HepG2 (cell line): Measurements from ENCODE around the gene ZDHHC9. TPM values are rescaled to one million over a fixed set of nuclear protein-coding genes. Genes with fewer than 3 reads are reported as not detected.
A peak's percentile ranks its signal among the peaks of the same experiment; 100 is the strongest.

ENCODE experiments used
- ATAC-seq: fragments of 200-7000 bp; cut with Tn5 transposase; 3 replicates; pipeline ENCODE4 v1.9.1; 2020; ENCODE audit warnings: mild to moderate bottlenecking, moderate library complexity
- BruUV-seq: library from RNA; stranded (reverse); fragments of 400-500 nt; replicated peaks from 2 replicates; lab custom pipeline; 2021; lab: Mats Ljungman, UMichigan
- CTCF ChIA-PET: fragments of 300-600 bp; formaldehyde crosslinking; extraction: SDS; loops from one replicate; lab custom pipeline; 2021; ENCODE audit warnings: low total read pairs, inconsistent platforms, low intra/inter-chr PET ratio; lab: Yijun Ruan, JAX
- POLR2A ChIA-PET: fragments of 350-600 bp; sonication (Branson Sonifier 250); formaldehyde crosslinking; loops from one replicate; lab custom pipeline; 2020; ENCODE audit warnings: antibody characterized with exemption, inconsistent platforms; lab: Yijun Ruan, JAX
- DNase-seq: peaks from one replicate; pipeline ENCODE4 v3.0.0-alpha.2; 2015; ENCODE audit warnings: low spot score
- FAIRE-seq: peaks from 3 replicates; lab custom pipeline; 2011; peaks lifted over from hg19 to GRCh38; lab: Jason Lieb, UNC
- H2AFZ ChIP-seq: one replicate; pipeline ENCODE4 v1.6.1; 2011; ENCODE audit warnings: low read length, inconsistent platforms
- H3K27ac ChIP-seq: fragments of 300-600 bp; 3 replicates; pipeline ENCODE4 v1.8.0; 2011; ENCODE audit warnings: mixed run types, mild to moderate bottlenecking, mixed read lengths, low read length, inconsistent platforms; ENCODE audit not compliant: insufficient read depth; ENCODE audit errors: extremely low read length
- H3K27me3 ChIP-seq, 2 experiments: fragments of 200-600 bp in 1 of 2; 2 replicates in 1 of 2; 3 replicates in 1 of 2; pipeline versions ENCODE4 v1.6.0 to v1.8.0; 2011; ENCODE audit warnings: low read length in 2 of 2, mild to moderate bottlenecking in 2 of 2, moderate library complexity in 2 of 2, inconsistent platforms in 1 of 2; ENCODE audit not compliant: insufficient read depth in 2 of 2, control insufficient read depth in 1 of 2
- H3K36me3 ChIP-seq, 2 experiments: fragments of 200-600 bp in 1 of 2; replicated peaks in 1 of 2; 2 replicates in 1 of 2; 3 replicates in 1 of 2; pipeline versions ENCODE4 v1.5.1 to v1.8.0; 2011; ENCODE audit warnings: low read length in 2 of 2, inconsistent platforms in 1 of 2; ENCODE audit not compliant: insufficient read depth in 2 of 2, control insufficient read depth in 1 of 2
- H3K4me1 ChIP-seq: 2 replicates; pipeline ENCODE4 v1.5.1; 2012; ENCODE audit warnings: low read length, inconsistent platforms; ENCODE audit not compliant: insufficient read depth
- H3K4me2 ChIP-seq: 2 replicates; pipeline ENCODE4 v1.6.0; 2011; ENCODE audit warnings: low read depth, low read length, inconsistent platforms
- H3K4me3 ChIP-seq, 3 experiments: fragments of 200-600 bp in 1 of 3; sonication (generic), shearing (Covaris generic) in 1 of 3; replicated peaks in 1 of 3; 2 replicates each; pipeline ENCODE4 v1.5.1; 2011 to 2016; ENCODE audit warnings: low read length in 3 of 3, inconsistent platforms in 2 of 3, low read depth in 2 of 3, mild to moderate bottlenecking in 2 of 3, control low read depth in 1 of 3, mixed read lengths in 1 of 3; ENCODE audit not compliant: insufficient read depth in 1 of 3
- H3K79me2 ChIP-seq: one replicate; pipeline ENCODE4 v1.6.1; 2011; ENCODE audit warnings: low read length, inconsistent platforms; ENCODE audit not compliant: insufficient read depth
- H3K9ac ChIP-seq: 2 replicates; pipeline ENCODE4 v1.6.0; 2011; ENCODE audit warnings: mild to moderate bottlenecking, low read depth, low read length, inconsistent platforms; ENCODE audit not compliant: insufficient read depth
- H3K9me3 ChIP-seq: 2 replicates; pipeline ENCODE4 v1.5.1; 2012; ENCODE audit warnings: mild to moderate bottlenecking, low read length
- H4K20me1 ChIP-seq: 2 replicates; pipeline ENCODE4 v1.6.0; 2011; ENCODE audit warnings: inconsistent platforms, mild to moderate bottlenecking, low read length, moderate library complexity; ENCODE audit not compliant: insufficient read depth
- ATF7-NPFF ChIP-seq: sonication (generic); formaldehyde crosslinking; IDR thresholded peaks from 2 replicates; pipeline ENCODE4 v1.8.1; 2023; ENCODE audit warnings: mild to moderate bottlenecking, low read depth, missing genetic modification reagents, moderate library complexity
- ATM ChIP-seq: fragments of 450-650 bp; IDR thresholded peaks from 2 replicates; pipeline ENCODE4 v1.7.1; 2017; ENCODE audit warnings: mild to moderate bottlenecking, borderline replicate concordance
- HNRNPH1 ChIP-seq: fragments of 200-400 bp; formaldehyde crosslinking; optimal IDR thresholded peaks from 2 replicates; pipeline ENCODE3; 2017; ENCODE audit warnings: mild to moderate bottlenecking, low read depth, low read length
- HOXD1 ChIP-seq: sonication (generic); formaldehyde crosslinking; IDR thresholded peaks from 2 replicates; pipeline ENCODE4 v1.5.0; 2020; ENCODE audit warnings: missing genetic modification reagents
- MYC ChIP-seq: sonication (generic); formaldehyde crosslinking; IDR thresholded peaks from 2 replicates; pipeline ENCODE4 v1.9.0; 2021; ENCODE audit warnings: missing genetic modification reagents, borderline replicate concordance
- TAF15 ChIP-seq: fragments of 200-400 bp; formaldehyde crosslinking; IDR thresholded peaks from one replicate; pipeline ENCODE4 v1.6.1; 2018; ENCODE audit warnings: mild to moderate bottlenecking, low read depth, low read length; ENCODE audit not compliant: poor library complexity, severe bottlenecking
- ZNF251 ChIP-seq: sonication (generic); formaldehyde crosslinking; IDR thresholded peaks from 2 replicates; pipeline ENCODE4 v1.9.0; 2021; ENCODE audit warnings: mild to moderate bottlenecking, missing genetic modification reagents
- ZNF256 ChIP-seq: sonication (generic); formaldehyde crosslinking; conservative IDR thresholded peaks from 2 replicates; pipeline ENCODE4 v1.4.0; 2020; ENCODE audit warnings: missing genetic modification reagents
- ZNF549 ChIP-seq: sonication (generic); formaldehyde crosslinking; IDR thresholded peaks from 2 replicates; pipeline ENCODE4 v1.5.0; 2020; ENCODE audit warnings: missing genetic modification reagents
- ZNF615 ChIP-seq: sonication (generic); formaldehyde crosslinking; IDR thresholded peaks from 2 replicates; pipeline ENCODE4 v1.5.0; 2020; ENCODE audit warnings: mild to moderate bottlenecking, missing genetic modification reagents, borderline replicate concordance
- ZNF792 ChIP-seq: IDR thresholded peaks from 2 replicates; pipeline ENCODE4 v1.6.1; 2016
- WGBS: methylation state at CpG from one replicate; pipeline ENCODE4 v1.1.6; 2017; ENCODE audit warnings: low lambda C conversion rate; 5-methylcytosine and 5-hydroxymethylcytosine counted together
- in situ Hi-C: cut with HindIII; loops from 2 replicates; pipeline ENCODE4 v1.10.0; 2017; ENCODE audit warnings: low pct_unique_long_range_greater_than_20kb; ENCODE audit not compliant: extremely low pct_ligation_motif_present
- intact Hi-C: fragments of 100-400 bp; cut with micrococcal nuclease; formaldehyde crosslinking; loops from one replicate; pipeline ENCODE4 v1.10.0; 2022; ENCODE audit not compliant: unreplicated experiment
- polyA plus RNA-seq, 8 experiments: library from polyadenylated mRNA; depleted of rRNA in 3 of 8; stranded (reverse) in 7 of 8; unstranded in 1 of 8; fragments of >200 nt; fragmentation: Illumina TruSeq in 4 of 8; extraction: Trizol in 4 of 8; gene quantifications; 2 replicates each; pipeline versions ENCODE4 v1.2.1 to v1.2.3, GENCODE V29; 2011 to 2016; ENCODE audit warnings: low read depth in 4 of 8, missing spikeins in 1 of 8, mixed read lengths in 1 of 8; ENCODE audit not compliant: insufficient read depth in 1 of 8
- total RNA-seq, 5 experiments: library from RNA; depleted of rRNA; stranded (reverse); fragments of >200 nt; fragmentation: Illumina TruSeq; extraction: Trizol; gene quantifications; 2 replicates each; pipeline ENCODE4 v1.2.3, GENCODE V29; 2016; ENCODE audit warnings: low read depth in 1 of 5
- TF ChIP-seq, protein P1 (sequence below): IDR thresholded peaks from 2 replicates; pipeline ENCODE4 v1.6.1; 2016; ENCODE audit warnings: low read depth, missing genetic modification reagents, missing compliant biosample characterization

The ZDHHC9 gene
- total and polyA plus RNA-seq, 2 of the 13 experiments (the other 11 are each of a cell fraction or from before 2014, with no cell fraction given) = 28.3 to 53.1 TPM

DNA sequence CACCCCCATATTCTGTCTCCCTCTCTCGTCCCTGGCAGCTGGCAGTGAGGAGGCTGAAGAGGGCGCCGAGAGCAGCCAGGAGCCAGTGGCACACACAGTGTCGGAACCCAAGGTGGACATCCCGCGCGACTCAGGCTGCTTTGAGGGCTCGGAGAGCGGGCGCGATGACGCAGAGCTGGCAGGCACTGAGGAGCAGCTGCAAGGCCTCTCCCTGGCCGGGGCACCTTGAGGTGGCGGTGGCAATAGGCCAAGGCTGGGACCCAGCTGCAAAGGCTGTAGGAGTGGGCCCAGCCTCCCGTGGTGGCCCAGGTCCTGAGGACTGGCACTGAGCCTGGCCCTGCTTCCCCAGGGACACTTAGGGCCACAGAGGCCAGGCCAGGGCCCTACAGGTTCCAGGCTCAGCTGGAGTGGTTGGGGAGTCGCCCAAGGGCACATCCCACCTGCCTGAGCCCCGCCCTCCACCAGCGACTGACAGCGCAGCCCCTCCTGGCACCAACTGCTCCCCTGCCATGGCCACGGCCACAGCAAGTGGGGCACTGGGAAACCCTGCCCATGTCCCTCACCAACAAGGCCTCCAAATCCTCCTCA lies 50.0 kb downstream of the ZDHHC9 start:
- Histone ChIP-seq H3K9ac (no peak overlapping the region), H3K4me2 (no peak overlapping the region), H3K27ac (no peak overlapping the region), H2AFZ (no peak overlapping the region), H3K4me1 (no peaks in the 10 kb centered on the region), H3K4me3 (no peak overlapping the region), H3K79me2 (no peaks in the 10 kb centered on the region), H3K36me3 (no peaks in the 10 kb centered on the region), H3K9me3 (no peaks in the 10 kb centered on the region), H4K20me1 (no peaks in the 10 kb centered on the region), H3K27me3 (no peaks in the 10 kb centered on the region)
- ChIA-PET CTCF (no interaction called here), POLR2A (no interaction called here)
- TF ChIP-seq MYC (CRISPR knock-in tag) (no peak), HNRNPH1 (no peak), ATM (no peak), ZNF251 (no peak), ZNF792 (no peak), ZNF615 (no peak), ZNF549 (CRISPR knock-in tag) (no peak), HOXD1 (CRISPR knock-in tag) (no peak), TAF15 (no peak), ZNF256 (no peak), ATF7-NPFF (CRISPR knock-in tag) (no peak)
- TF ChIP-seq, protein P1, sequence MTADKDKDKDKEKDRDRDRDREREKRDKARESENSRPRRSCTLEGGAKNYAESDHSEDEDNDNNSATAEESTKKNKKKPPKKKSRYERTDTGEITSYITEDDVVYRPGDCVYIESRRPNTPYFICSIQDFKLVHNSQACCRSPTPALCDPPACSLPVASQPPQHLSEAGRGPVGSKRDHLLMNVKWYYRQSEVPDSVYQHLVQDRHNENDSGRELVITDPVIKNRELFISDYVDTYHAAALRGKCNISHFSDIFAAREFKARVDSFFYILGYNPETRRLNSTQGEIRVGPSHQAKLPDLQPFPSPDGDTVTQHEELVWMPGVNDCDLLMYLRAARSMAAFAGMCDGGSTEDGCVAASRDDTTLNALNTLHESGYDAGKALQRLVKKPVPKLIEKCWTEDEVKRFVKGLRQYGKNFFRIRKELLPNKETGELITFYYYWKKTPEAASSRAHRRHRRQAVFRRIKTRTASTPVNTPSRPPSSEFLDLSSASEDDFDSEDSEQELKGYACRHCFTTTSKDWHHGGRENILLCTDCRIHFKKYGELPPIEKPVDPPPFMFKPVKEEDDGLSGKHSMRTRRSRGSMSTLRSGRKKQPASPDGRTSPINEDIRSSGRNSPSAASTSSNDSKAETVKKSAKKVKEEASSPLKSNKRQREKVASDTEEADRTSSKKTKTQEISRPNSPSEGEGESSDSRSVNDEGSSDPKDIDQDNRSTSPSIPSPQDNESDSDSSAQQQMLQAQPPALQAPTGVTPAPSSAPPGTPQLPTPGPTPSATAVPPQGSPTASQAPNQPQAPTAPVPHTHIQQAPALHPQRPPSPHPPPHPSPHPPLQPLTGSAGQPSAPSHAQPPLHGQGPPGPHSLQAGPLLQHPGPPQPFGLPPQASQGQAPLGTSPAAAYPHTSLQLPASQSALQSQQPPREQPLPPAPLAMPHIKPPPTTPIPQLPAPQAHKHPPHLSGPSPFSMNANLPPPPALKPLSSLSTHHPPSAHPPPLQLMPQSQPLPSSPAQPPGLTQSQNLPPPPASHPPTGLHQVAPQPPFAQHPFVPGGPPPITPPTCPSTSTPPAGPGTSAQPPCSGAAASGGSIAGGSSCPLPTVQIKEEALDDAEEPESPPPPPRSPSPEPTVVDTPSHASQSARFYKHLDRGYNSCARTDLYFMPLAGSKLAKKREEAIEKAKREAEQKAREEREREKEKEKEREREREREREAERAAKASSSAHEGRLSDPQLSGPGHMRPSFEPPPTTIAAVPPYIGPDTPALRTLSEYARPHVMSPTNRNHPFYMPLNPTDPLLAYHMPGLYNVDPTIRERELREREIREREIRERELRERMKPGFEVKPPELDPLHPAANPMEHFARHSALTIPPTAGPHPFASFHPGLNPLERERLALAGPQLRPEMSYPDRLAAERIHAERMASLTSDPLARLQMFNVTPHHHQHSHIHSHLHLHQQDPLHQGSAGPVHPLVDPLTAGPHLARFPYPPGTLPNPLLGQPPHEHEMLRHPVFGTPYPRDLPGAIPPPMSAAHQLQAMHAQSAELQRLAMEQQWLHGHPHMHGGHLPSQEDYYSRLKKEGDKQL (CRISPR knock-in tag) = no peak
- BruUV-seq = no TSS peak
- intact Hi-C loops = no loop called here
- in situ Hi-C loops = no loop called here
- no peak for DNase-seq
- 90% methylated on average over 6 of the region's 20 CpGs for WGBS
- ATAC-seq = peak; percentile 27
- no peak for FAIRE-seq
